GM12872 (cell line): ENCODE results near the gene ARID3A.
A peak's percentile ranks its signal among the peaks of the same experiment; 100 is the strongest.

Experiments
- TF ChIP-seq, protein P1 (sequence below): IDR thresholded peaks from 3 replicates; pipeline ENCODE4 v1.5.1; 2011; ENCODE audit warnings: low read depth, mild to moderate bottlenecking, low read length, moderate library complexity; ENCODE audit not compliant: insufficient read depth

ARID3A gene

DNA sequence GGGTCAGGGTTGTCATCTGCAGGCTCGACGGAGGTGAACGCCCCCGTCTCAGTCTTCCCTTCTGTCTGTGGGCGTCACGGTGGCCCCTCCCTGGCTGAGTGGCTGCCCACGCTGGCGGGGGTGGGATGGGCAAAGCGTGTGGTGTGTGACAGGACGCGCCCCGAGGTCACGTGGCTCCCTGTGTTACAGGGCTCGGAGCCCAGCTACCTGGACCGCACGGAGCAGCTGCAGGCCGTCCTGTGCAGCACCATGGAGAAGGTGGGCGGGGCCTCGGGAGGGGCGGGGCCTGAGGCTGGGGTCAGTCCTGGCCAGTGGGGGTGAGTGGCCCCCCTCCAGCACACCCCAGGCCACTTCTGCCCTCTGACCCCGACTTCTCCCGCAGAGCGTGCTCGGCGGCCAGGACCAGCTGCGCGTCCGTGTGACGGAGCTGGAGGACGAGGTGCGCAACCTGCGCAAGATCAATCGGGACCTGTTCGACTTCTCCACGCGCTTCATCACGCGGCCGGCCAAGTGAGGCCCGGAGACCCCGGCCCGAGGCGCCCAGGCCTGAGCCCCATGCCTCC is 68.1 kb downstream of the ARID3A start:
- TF ChIP-seq, protein P1, sequence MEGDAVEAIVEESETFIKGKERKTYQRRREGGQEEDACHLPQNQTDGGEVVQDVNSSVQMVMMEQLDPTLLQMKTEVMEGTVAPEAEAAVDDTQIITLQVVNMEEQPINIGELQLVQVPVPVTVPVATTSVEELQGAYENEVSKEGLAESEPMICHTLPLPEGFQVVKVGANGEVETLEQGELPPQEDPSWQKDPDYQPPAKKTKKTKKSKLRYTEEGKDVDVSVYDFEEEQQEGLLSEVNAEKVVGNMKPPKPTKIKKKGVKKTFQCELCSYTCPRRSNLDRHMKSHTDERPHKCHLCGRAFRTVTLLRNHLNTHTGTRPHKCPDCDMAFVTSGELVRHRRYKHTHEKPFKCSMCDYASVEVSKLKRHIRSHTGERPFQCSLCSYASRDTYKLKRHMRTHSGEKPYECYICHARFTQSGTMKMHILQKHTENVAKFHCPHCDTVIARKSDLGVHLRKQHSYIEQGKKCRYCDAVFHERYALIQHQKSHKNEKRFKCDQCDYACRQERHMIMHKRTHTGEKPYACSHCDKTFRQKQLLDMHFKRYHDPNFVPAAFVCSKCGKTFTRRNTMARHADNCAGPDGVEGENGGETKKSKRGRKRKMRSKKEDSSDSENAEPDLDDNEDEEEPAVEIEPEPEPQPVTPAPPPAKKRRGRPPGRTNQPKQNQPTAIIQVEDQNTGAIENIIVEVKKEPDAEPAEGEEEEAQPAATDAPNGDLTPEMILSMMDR: no peak

DNA sequence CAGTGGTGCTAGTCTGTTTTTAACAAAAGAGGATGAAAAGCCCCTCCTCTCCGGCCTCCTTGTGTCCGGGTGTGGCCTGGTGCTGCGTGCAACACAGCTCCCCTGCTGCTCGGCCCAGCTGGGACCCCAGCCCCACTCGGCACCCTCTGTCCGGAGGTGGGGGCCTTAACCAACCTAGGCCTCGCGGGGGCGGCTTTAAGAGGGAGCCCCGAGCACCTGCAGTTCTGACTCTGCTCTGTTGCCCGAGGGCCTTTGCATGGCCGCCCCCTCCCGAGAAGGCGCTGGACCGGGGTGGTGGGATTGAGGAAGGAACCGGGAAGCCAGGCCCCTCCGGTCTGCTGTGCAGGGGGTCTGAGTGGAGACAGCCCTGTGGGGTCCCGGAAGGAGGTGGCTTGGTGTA is 68.7 kb downstream of the ARID3A start:
- TF ChIP-seq, protein P1: no peak

DNA sequence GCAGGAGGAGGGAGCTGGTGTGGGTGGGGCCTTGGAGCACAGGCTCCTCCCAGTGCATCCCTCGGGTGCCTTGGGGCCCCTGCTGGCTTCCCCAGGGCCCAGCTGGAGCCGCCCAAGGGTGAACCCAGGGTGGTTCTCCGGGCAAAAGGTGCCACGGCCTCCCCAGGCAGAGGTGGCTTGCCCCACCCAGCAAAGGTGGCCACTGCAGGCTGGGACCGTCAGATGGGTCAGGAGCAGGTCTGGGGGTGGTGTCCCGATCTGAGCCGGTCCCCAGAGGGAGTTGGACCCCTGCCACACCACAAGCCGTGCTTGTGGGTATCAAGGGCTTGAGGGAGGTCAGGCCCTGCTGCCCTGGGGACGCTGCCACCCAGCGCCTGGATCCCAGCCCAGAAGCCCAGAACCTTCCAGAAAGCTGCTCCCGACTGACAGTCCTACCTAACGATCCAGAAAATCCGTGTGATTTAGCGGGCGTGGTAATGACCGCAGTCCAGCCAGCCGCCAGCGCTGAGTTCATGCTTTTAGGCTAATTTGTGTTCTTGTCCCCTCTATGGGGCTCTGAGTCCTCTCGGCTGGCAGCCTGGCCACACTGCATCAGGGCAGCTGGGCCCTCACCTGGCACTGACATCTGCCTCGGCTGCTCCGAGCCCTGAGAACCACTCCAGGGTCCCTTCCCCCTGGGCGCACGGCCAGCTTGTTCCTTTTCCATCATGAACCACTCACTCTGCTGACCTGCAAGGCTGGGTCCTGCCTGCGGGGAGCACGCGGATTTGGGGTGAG is 69.4 kb downstream of the ARID3A start:
- TF ChIP-seq, protein P1: no peak

DNA sequence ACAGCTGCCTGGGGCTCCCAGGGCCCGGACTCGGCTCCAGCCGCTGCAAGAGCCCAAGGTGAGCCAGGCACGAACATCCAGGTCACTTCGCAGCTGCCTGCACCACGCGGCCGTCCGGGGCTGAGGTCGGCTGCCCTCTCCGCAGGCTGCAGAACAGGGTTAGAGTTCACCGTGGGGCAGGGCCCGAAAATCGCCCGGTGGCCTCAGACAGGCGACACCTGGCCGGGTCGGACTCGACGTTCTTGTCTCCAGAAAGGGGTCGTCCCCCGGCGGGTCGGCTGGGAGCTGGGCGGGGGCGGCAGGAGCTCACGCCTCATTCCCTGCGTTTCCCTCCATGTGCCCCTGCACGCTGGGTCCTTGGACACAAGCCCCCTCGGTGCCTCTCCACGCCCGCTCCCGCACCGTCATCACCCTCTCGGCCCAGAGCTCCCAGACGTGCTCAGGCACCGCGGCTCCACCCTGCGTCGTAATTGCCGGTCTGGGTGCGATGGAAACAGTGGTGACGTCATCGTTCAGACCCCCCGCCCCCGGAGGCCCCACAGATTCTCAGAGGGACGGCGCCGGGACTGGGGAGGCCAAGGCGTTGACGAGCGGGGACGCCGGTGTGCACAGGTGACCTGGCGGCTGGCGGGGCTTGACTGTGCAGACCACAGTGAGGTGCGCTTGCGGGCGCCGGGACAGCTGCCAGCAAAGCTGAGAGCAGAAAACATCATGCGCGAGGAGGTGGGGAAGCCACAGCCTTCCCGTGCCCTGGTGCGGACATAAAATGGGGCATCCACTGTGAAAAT is 70.4 kb downstream of the ARID3A start:
- TF ChIP-seq, protein P1: no peak

DNA sequence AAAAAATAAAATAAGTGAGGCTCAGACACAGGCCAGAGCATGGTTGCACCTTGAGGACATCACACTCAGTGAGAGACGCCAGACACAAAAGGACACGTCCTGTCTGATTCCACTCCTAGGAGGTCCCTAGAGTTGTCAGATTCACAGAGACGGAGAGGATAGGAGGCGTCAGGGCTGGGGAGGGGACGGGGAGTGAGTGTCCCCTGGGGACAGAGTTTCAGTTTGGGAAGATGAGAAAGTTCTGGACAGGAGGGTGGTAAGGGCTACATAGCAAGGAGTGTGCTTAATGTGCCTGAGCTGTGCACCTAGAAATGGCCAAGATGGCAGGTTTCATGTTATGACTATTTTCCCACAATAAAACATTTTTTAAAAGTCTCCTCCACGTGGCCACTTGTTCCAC is 72.2 kb downstream of the ARID3A start:
- TF ChIP-seq, protein P1: no peak

DNA sequence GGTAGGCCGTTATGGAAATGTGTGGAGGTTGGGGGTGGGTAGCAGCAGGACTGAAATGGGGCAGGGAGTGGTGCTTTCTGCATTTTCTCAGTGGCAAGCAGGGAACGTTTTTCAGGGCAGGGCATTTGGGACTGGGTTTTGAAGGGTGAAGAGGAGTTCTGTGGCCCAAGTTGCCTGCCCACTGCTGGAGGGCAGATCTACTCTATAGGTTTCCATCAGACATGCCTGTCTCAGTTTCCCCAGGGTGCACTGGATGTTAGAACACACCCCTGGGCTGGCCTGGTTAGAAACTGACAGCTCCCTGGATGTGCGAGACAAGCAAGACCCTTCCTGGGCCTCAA is 73.5 kb downstream of the ARID3A start:
- TF ChIP-seq, protein P1: no peak

DNA sequence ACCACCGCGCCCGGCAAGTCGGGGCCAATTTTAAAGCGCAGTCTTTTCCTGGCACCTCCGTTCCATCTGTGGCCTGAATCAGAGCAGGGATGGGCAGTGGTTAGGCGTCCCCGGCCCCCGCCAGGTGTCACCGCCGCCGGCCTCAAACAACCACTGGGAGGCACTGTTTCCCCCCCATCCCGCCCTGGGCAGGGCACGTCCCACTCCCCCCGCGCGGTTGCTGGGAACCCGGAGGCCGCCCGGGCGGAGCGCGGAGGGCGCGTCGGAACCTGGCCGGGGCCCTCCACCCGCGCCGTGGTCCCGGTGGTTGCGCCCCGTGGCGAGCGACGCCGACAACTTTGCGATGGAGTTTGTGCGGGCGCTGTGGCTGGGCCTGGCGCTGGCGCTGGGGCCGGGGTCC is 74.3 kb downstream of the ARID3A start, which contains the start of gene GRIN3B:
Gene GRIN3B, plus strand, starts transcription at position 325 of the 400 bp plus-strand sequence. Its CDS starts 19 bp downstream, at position 344.
- TF ChIP-seq, protein P1: peak; percentile 61
